IMR-90 (cell line): ENCODE measurements around the gene TTC31. TPM values are rescaled to one million over a fixed set of nuclear protein-coding genes. Genes with fewer than 3 reads are reported as not detected.

ENCODE experiments used
- ATAC-seq: fragments of 200-7000 bp; cut with Tn5 transposase; 2 replicates; pipeline ENCODE4 v1.9.1; 2020; ENCODE audit warnings: low read depth, mild to moderate bottlenecking, moderate library complexity
- BruUV-seq: library from RNA; stranded (reverse); fragments of 400-500 nt; replicated peaks from 2 replicates; lab custom pipeline; 2021; lab: Mats Ljungman, UMichigan
- CTCF ChIA-PET: fragments of 300-600 bp; formaldehyde crosslinking; extraction: SDS; loops from one replicate; lab custom pipeline; 2021; ENCODE audit warnings: antibody characterized with exemption; lab: Yijun Ruan, JAX
- POLR2A ChIA-PET: fragments of 300-600 bp; sonication (Branson Sonifier 250); formaldehyde crosslinking; loops from one replicate; lab custom pipeline; 2022; ENCODE audit warnings: antibody characterized with exemption; ENCODE audit not compliant: unreplicated experiment; lab: Charles Lee
- DNase-seq: peaks from one replicate; pipeline ENCODE4 v3.0.0; 2013
- H2AFZ ChIP-seq: replicated peaks from 2 replicates; pipeline ENCODE3; 2013; ENCODE audit warnings: low read length, mild to moderate bottlenecking; ENCODE audit not compliant: poor library complexity
- H2AK5ac ChIP-seq: 2 replicates; pipeline ENCODE4 v1.6.1; 2013; ENCODE audit warnings: low read depth, low read length, inconsistent platforms
- H2AK9ac ChIP-seq: replicated peaks from 2 replicates; pipeline ENCODE3; 2013; ENCODE audit warnings: mild to moderate bottlenecking, low read depth, low read length, moderate library complexity; ENCODE audit not compliant: poor library complexity
- H2BK120ac ChIP-seq: 2 replicates; pipeline ENCODE4 v1.6.1; 2013; ENCODE audit warnings: low read depth, low read length, inconsistent platforms
- H2BK15ac ChIP-seq: 3 replicates; pipeline ENCODE4 v1.6.1; 2013; ENCODE audit warnings: low read depth, low read length, inconsistent platforms
- H2BK20ac ChIP-seq: 2 replicates; pipeline ENCODE4 v1.6.1; 2013; ENCODE audit warnings: low read depth, mild to moderate bottlenecking, inconsistent platforms, low read length, moderate library complexity
- H2BK5ac ChIP-seq: 2 replicates; pipeline ENCODE4 v1.6.1; 2013; ENCODE audit warnings: mild to moderate bottlenecking, low read depth, low read length, inconsistent platforms; ENCODE audit not compliant: poor library complexity, severe bottlenecking
- H3K14ac ChIP-seq: replicated peaks from 2 replicates; pipeline ENCODE4 v1.6.1; 2013; ENCODE audit warnings: low read depth, low read length, inconsistent platforms
- H3K18ac ChIP-seq: 2 replicates; pipeline ENCODE4 v1.6.1; 2013; ENCODE audit warnings: low read depth, low read length, control low read depth
- H3K23ac ChIP-seq: 2 replicates; pipeline ENCODE4 v1.6.1; 2013; ENCODE audit warnings: low read depth, low read length, inconsistent platforms
- H3K27ac ChIP-seq: 2 replicates; pipeline ENCODE4 v1.5.1; 2013; ENCODE audit warnings: mild to moderate bottlenecking, control low read depth, low read length; ENCODE audit not compliant: insufficient read depth
- H3K27me3 ChIP-seq: 2 replicates; pipeline ENCODE4 v1.6.1; 2013; ENCODE audit warnings: low read length; ENCODE audit not compliant: control insufficient read depth, insufficient read depth
- H3K36me3 ChIP-seq: 2 replicates; pipeline ENCODE4 v1.6.1; 2013; ENCODE audit warnings: low read length, mixed read lengths; ENCODE audit not compliant: control insufficient read depth, insufficient read depth
- H3K4ac ChIP-seq: 2 replicates; pipeline ENCODE4 v1.6.1; 2013; ENCODE audit warnings: low read depth, low read length, inconsistent platforms
- H3K4me1 ChIP-seq: 2 replicates; pipeline ENCODE4 v1.6.1; 2013; ENCODE audit warnings: low read length, mixed read lengths; ENCODE audit not compliant: control insufficient read depth, insufficient read depth
- H3K4me2 ChIP-seq: 2 replicates; pipeline ENCODE4 v1.6.1; 2013; ENCODE audit warnings: low read depth, mild to moderate bottlenecking, control low read depth, low read length, moderate library complexity
- H3K4me3 ChIP-seq: 2 replicates; pipeline ENCODE4 v1.5.1; 2013; ENCODE audit warnings: low read depth, mild to moderate bottlenecking, control low read depth, low read length, moderate library complexity; ENCODE audit not compliant: insufficient read depth
- H3K56ac ChIP-seq: 2 replicates; pipeline ENCODE4 v1.6.1; 2013; ENCODE audit warnings: low read length, inconsistent platforms; ENCODE audit not compliant: insufficient read depth; ENCODE audit errors: extremely low read depth
- H3K79me1 ChIP-seq, 2 experiments: 2 replicates each; pipeline ENCODE4 v1.6.1; 2013; ENCODE audit warnings: low read length in 2 of 2, inconsistent platforms in 1 of 2, low read depth in 1 of 2
- H3K9ac ChIP-seq: 2 replicates; pipeline ENCODE4 v1.6.1; 2013; ENCODE audit warnings: low read depth, low read length, control low read depth
- H3K9me1 ChIP-seq: 2 replicates; pipeline ENCODE4 v1.6.1; 2013; ENCODE audit warnings: low read length, inconsistent platforms; ENCODE audit not compliant: insufficient read depth
- H3K9me3 ChIP-seq: 2 replicates; pipeline ENCODE4 v1.6.1; 2013; ENCODE audit warnings: low read length; ENCODE audit not compliant: control insufficient read depth, insufficient read depth
- H4K20me1 ChIP-seq: 2 replicates; pipeline ENCODE4 v1.6.1; 2013; ENCODE audit warnings: low read length, inconsistent platforms; ENCODE audit not compliant: insufficient read depth
- H4K5ac ChIP-seq: 2 replicates; pipeline ENCODE4 v1.6.1; 2013; ENCODE audit warnings: mild to moderate bottlenecking, low read depth, low read length, control low read depth
- H4K8ac ChIP-seq, 2 experiments: 2 replicates each; pipeline ENCODE4 v1.6.1; 2013; ENCODE audit warnings: low read depth in 2 of 2, low read length in 2 of 2, control low read depth in 1 of 2, inconsistent platforms in 1 of 2
- H4K91ac ChIP-seq: 2 replicates; pipeline ENCODE4 v1.6.1; 2013; ENCODE audit warnings: low read depth, low read length, inconsistent platforms; ENCODE audit not compliant: insufficient read depth
- FOS ChIP-seq: fragments of 150-350 bp; IDR thresholded peaks from 2 replicates; pipeline ENCODE4 v1.6.1; 2016; ENCODE audit warnings: low read depth, low read length
- NFE2L2 ChIP-seq: fragments of 150-350 bp; IDR thresholded peaks from 2 replicates; pipeline ENCODE4 v1.6.1; 2016; ENCODE audit warnings: low read depth, mild to moderate bottlenecking, low read length
- RAD21 ChIP-seq: IDR thresholded peaks from 2 replicates; pipeline ENCODE4 v1.6.1; 2012; ENCODE audit warnings: low read length, improper control_type of control experiment
- RCOR1 ChIP-seq: IDR thresholded peaks from 2 replicates; pipeline ENCODE4 v1.6.1; 2012; ENCODE audit warnings: mild to moderate bottlenecking, low read length, improper control_type of control experiment; ENCODE audit not compliant: insufficient replicate concordance
- WGBS, 2 experiments: methylation state at CpG; one replicate each; pipeline versions ENCODE4 v1.1.5 to v1.1.7; 2013; ENCODE audit warnings: missing lambda C conversion rate in 2 of 2; ENCODE audit not compliant: insufficient read length in 1 of 2; ENCODE audit errors: extremely low coverage in 2 of 2; 5-methylcytosine and 5-hydroxymethylcytosine counted together
- dilution Hi-C: fragments of 300-500 bp; cut with HindIII; formaldehyde crosslinking; loops from one replicate; pipeline ENCODE4 v1.14.3; 2018; ENCODE audit warnings: low sequenced_read_pairs; ENCODE audit not compliant: unreplicated experiment
- in situ Hi-C: fragments of 300-500 bp; cut with MboI; formaldehyde crosslinking; loops from 3 replicates; pipeline ENCODE4 v1.14.3; 2019; ENCODE audit warnings: low sequenced_read_pairs, inconsistent platforms, mixed read lengths
- intact Hi-C: fragments of 100-400 bp; cut with micrococcal nuclease; formaldehyde crosslinking; loops from 2 replicates; pipeline ENCODE4 v1.10.0; 2022
- polyA plus RNA-seq, 3 experiments: library from polyadenylated mRNA; depleted of rRNA; stranded (reverse); fragments of >200 nt; gene quantifications; 2 replicates each; pipeline ENCODE4 v1.2.3, GENCODE V29; 2012; ENCODE audit warnings: low replicate concordance in 1 of 3
- total RNA-seq: library from RNA; depleted of rRNA; stranded (reverse); fragments of >200 nt; gene quantifications from 2 replicates; pipeline ENCODE4 v1.2.3, GENCODE V29; 2012

Gene TTC31
- total and polyA plus RNA-seq, 2 of the 4 experiments (the other 2 are of a cell fraction), result 6.3 to 18.8 TPM

DNA sequence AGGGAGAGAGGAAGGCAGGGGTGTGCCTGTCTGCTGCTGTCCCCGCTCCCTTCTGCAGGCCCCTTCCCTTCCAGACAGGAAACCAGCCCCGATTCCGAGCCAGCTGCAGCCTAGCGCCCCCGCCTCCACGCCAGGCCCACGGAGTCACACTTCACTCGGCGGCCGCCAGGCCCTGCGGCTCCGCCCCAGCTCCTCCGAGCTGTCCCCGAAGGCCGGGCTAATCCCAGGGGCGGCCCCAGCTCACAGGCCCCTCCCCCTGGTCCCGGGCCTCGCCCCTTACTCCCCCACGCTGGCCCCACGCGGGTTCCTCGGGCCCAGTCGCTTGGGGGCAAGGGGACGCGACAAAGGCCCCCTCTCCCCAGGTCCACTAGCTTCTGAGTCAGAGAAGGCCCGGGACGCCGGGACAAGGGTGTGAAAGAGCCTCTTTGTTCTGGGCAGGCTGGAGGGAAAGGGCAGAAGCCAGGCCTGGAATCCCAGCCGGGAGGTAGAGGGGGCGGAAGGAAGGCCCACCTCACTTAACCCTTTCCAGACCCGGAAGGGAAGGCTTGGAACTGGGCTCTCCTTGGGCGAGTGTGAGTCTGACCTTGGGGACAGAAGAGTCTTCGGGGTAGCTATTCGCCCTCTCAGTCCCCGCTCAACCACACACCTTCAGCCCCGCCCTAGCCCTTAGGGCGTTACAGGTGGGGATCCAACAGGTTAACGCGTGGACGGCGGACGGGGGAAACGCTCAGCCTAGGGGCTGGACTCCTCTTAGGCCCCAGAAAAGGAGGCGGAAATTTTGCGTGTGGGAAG lies 42.3 kb upstream of the TTC31 start (continued):
- TF ChIP-seq RAD21 (no peak), RCOR1 (no peak), NFE2L2 (no peak)

DNA sequence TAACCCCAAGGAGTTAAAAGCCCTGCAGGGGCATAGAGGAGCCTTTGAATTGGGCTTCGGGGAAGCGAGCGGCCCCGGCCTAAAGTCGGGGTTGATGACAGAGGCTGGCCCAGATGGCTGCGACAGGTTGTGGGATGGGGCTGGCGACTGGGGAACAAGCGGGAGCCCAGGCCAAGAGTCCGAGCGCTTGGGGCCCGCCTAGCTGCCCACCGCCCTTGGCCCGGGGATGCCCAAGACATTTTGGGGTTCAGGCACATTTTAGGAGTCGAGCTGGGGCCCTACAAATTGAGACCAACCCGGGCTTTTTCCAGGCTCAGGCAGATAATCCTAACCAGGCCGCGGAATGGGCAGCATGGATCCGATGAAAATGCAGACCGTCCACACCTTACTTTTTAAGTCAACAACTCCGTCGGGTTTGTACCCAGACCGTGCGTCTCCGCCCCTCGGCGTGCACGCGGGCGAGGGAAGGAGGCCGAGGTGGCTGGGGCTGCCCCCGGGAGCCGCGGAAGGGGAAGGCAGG lies 41.7 kb upstream of the TTC31 start:
- 61% methylated on average over 11 of the region's 33 CpGs; no CpG with 5 or more reads in 1 of the 2 experiments for WGBS, 2 experiments
- intact Hi-C loops (no loop called here), in situ Hi-C loops (no loop called here), dilution Hi-C loops (no loop called here)
- peak overlapping the region; percentile 66; the same call in 1 of the 2 replicates for H3K14ac ChIP-seq
- H4K20me1 ChIP-seq, result 0 out of 2 replicates have a peak, but pooled peaks cover 3% of the 10 kb centered on the region
- peaks cover 23% of the 10 kb centered on the region for H3K4me1 ChIP-seq
- H2BK5ac ChIP-seq, result no peak overlapping the region
- H3K36me3 ChIP-seq, result no peaks in the 10 kb centered on the region
- peaks cover 21% of the 10 kb centered on the region for H3K9me1 ChIP-seq
- H4K5ac ChIP-seq, result peak overlapping the region; percentile 86
- BruUV-seq, result no TSS peak
- no peak overlapping the region for H3K23ac ChIP-seq
- TF ChIP-seq FOS, result no peak
- CTCF ChIA-PET, result no interaction called here
- H4K8ac ChIP-seq, result peak overlapping the region; percentile 87 to 98; a peak in 2 of 4 replicates
- no peak overlapping the region for H2BK15ac ChIP-seq
- peak overlapping the region; percentile 81 for H2AK9ac ChIP-seq
- peak overlapping the region; percentile 94 for H2AFZ ChIP-seq
- H2AK5ac ChIP-seq, result no peak overlapping the region
- peaks cover 5% of the 10 kb centered on the region; the same call in 1 of the 2 replicates for H3K27me3 ChIP-seq
- no peak overlapping the region for H3K56ac ChIP-seq
- H3K4me3 ChIP-seq, result no peak overlapping the region
- no peak for DNase-seq
- no peak overlapping the region for H2BK120ac ChIP-seq
- H3K79me1 ChIP-seq, result peaks cover 18 to 36% of the 10 kb centered on the region in 2 experiments
- no peak for ATAC-seq
- no peak overlapping the region for H2BK20ac ChIP-seq
- no peak overlapping the region for H3K4ac ChIP-seq
- H4K91ac ChIP-seq, result 0 out of 2 replicates have a peak overlapping the region, but pooled peaks have one; percentile 73
- POLR2A ChIA-PET, result no interaction called here
- no peak overlapping the region for H3K9ac ChIP-seq
- no peak overlapping the region for H3K18ac ChIP-seq
- no peaks in the 10 kb centered on the region for H3K9me3 ChIP-seq
- no peak overlapping the region for H3K4me2 ChIP-seq
- H3K27ac ChIP-seq, result no peak overlapping the region
